Caco-2 (cell line): Measurements from ENCODE around the gene SMTN. TPM values are rescaled to one million over a fixed set of nuclear protein-coding genes. Genes with fewer than 3 reads are reported as not detected.

Experiments
- BruUV-seq: library from RNA; stranded (reverse); fragments of 400-500 nt; replicated peaks from 2 replicates; lab custom pipeline; 2021; lab: Mats Ljungman, UMichigan
- CTCF ChIA-PET: fragments of 300-600 bp; sonication (Branson Sonifier 250); formaldehyde crosslinking; loops from one replicate; lab custom pipeline; 2022; ENCODE audit warnings: antibody characterized with exemption; lab: Charles Lee
- POLR2A ChIA-PET: fragments of 300-600 bp; sonication (Branson Sonifier 250); formaldehyde crosslinking; loops from one replicate; lab custom pipeline; 2022; ENCODE audit warnings: antibody characterized with exemption; lab: Charles Lee
- DNase-seq, 2 experiments: peaks; one replicate each; pipeline versions ENCODE4 v3.0.0 to v3.0.0-alpha.2; 2020 to 2022
- H3K27me3 ChIP-seq: replicated peaks from 2 replicates; pipeline ENCODE4 v1.6.0; 2011; ENCODE audit warnings: low read length; ENCODE audit not compliant: control insufficient read depth, insufficient read depth
- H3K36me3 ChIP-seq: 2 replicates; pipeline ENCODE4 v1.5.1; 2011; ENCODE audit warnings: low read length; ENCODE audit not compliant: control insufficient read depth, insufficient read depth
- H3K4me1 ChIP-seq: fragments of 250-450 bp; sonication (Bioruptor Pico); 2 replicates; pipeline ENCODE4 v1.5.1; 2020; ENCODE audit warnings: mild to moderate bottlenecking
- H3K4me3 ChIP-seq: 2 replicates; pipeline ENCODE4 v1.5.1; 2011; ENCODE audit warnings: low read depth, mild to moderate bottlenecking, control low read depth, low read length
- H3K9me3 ChIP-seq: fragments of 250-450 bp; sonication (Bioruptor Pico); 2 replicates; pipeline ENCODE4 v1.5.1; 2020; ENCODE audit warnings: mild to moderate bottlenecking, moderate library complexity
- H3K27ac Mint-ChIP-seq: one replicate; pipeline ENCODE4 v1.8.0; 2022; ENCODE audit warnings: mixed read lengths; ENCODE audit not compliant: unreplicated experiment
- H3K27me3 Mint-ChIP-seq: one replicate; pipeline ENCODE4 v1.8.0; 2022; ENCODE audit warnings: mixed read lengths; ENCODE audit not compliant: insufficient read depth, unreplicated experiment
- H3K36me3 Mint-ChIP-seq: one replicate; pipeline ENCODE4 v1.8.0; 2022; ENCODE audit warnings: mild to moderate bottlenecking, mixed read lengths; ENCODE audit not compliant: insufficient read depth, unreplicated experiment
- H3K4me1 Mint-ChIP-seq: one replicate; pipeline ENCODE4 v1.8.0; 2022; ENCODE audit warnings: low read depth, mixed read lengths; ENCODE audit not compliant: unreplicated experiment
- H3K4me3 Mint-ChIP-seq: one replicate; pipeline ENCODE4 v1.8.0; 2022; ENCODE audit warnings: mild to moderate bottlenecking, moderate library complexity, mixed read lengths; ENCODE audit not compliant: unreplicated experiment
- H3K9me3 Mint-ChIP-seq: one replicate; pipeline ENCODE4 v1.8.0; 2022; ENCODE audit warnings: mixed read lengths; ENCODE audit not compliant: unreplicated experiment
- CTCF ChIP-seq, 2 experiments: fragments of 200-600 bp in 1 of 2; IDR thresholded peaks; 1 replicate in 1 of 2; 2 replicates in 1 of 2; pipeline versions ENCODE4 v1.5.1 to v1.8.0; 2011 to 2022; ENCODE audit warnings: antibody characterized with exemption in 1 of 2, control low read depth in 1 of 2, inconsistent platforms in 1 of 2, low read depth in 1 of 2, low read length in 1 of 2, mild to moderate bottlenecking in 1 of 2, moderate library complexity in 1 of 2; ENCODE audit not compliant: insufficient read depth in 1 of 2, severe bottlenecking in 1 of 2, unreplicated experiment in 1 of 2
- intact Hi-C: fragments of 100-400 bp; cut with micrococcal nuclease; formaldehyde crosslinking; loops from one replicate; pipeline ENCODE4 v1.10.0; 2022; ENCODE audit not compliant: unreplicated experiment
- total RNA-seq: library from RNA; stranded (reverse); gene quantifications from 2 replicates; pipeline ENCODE4 v1.2.3, GENCODE V29; 2022

Gene SMTN
- total RNA-seq, 1 experiment from 2014 or later, result 71.0 TPM

- BruUV-seq, result no TSS peak
These were observed 59.0 kb downstream of the SMTN start, which contains the start of gene PLA2G3 for GRCh38 chr22:31139866-31140716. Gene PLA2G3 (minus strand): TSS chr22:31140508. CDS start chr22:31140354, 154 bp downstream.

GRCh38 chr22:31140746-31141145, 59.6 kb downstream of the SMTN start:
- Mint-ChIP-seq H3K4me1 (no peaks in the 10 kb centered on the region), H3K4me3 (no peak overlapping the region), H3K36me3 (no peaks in the 10 kb centered on the region), H3K9me3 (no peaks in the 10 kb centered on the region), H3K27ac (no peak overlapping the region), H3K27me3 (peaks cover 3% of the 10 kb centered on the region)
- no peaks in the 10 kb centered on the region for H3K27me3 ChIP-seq
- CTCF ChIA-PET, result no interaction called here
- H3K36me3 ChIP-seq, result no peaks in the 10 kb centered on the region
- intact Hi-C loops, result loop anchor here (10.0 kb wide), 1 partner anchor 376 kb away; no protein-coding TSS in a partner anchor
- no peaks in the 10 kb centered on the region for H3K9me3 ChIP-seq
- no TSS peak for BruUV-seq
- no peak for TF ChIP-seq CTCF (IDR thresholded peaks at IDR 0.05; ENCODE audit: insufficient read depth in 1 of 2, low read depth in 1 of 2, low read length in 1 of 2, severe bottlenecking in 1 of 2, unreplicated experiment in 1 of 2)
- H3K4me1 ChIP-seq, result no peaks in the 10 kb centered on the region
- POLR2A ChIA-PET, result no interaction called here
- no peak for DNase-seq
- H3K4me3 ChIP-seq, result no peak overlapping the region

More at GRCh38 chr22:31139866-31140716, 59.0 kb downstream of the SMTN start, which contains the start of gene PLA2G3:
- Histone ChIP-seq H3K4me3 (no peak within 1 kb of the TSS), H3K4me1 (no peaks in the 10 kb centered on the region), H3K36me3 (no peaks in the 10 kb centered on the region), H3K9me3 (no peaks in the 10 kb centered on the region), H3K27me3 (no peaks in the 10 kb centered on the region)
- DNase-seq, result no peak
- H3K4me1 Mint-ChIP-seq, result no peaks in the 10 kb centered on the region
- H3K4me3 Mint-ChIP-seq, result no peak within 1 kb of the TSS
- H3K9me3 Mint-ChIP-seq, result no peaks in the 10 kb centered on the region
- H3K36me3 Mint-ChIP-seq, result no peaks in the 10 kb centered on the region
- POLR2A ChIA-PET, result no interaction called here
- peaks cover 3% of the 10 kb centered on the region for H3K27me3 Mint-ChIP-seq
- intact Hi-C loops, result loop anchor here (10.0 kb wide), 1 partner anchor 375 kb away; no protein-coding TSS in a partner anchor
- H3K27ac Mint-ChIP-seq, result no peak within 1 kb of the TSS
- CTCF ChIA-PET, result interaction anchor here (1.4 kb wide), 1 partner anchor 11 kb away, joined by 3 read pairs; no protein-coding TSS in a partner anchor
- no peak for TF ChIP-seq CTCF (IDR thresholded peaks at IDR 0.05; ENCODE audit: insufficient read depth in 1 of 2, low read depth in 1 of 2, low read length in 1 of 2, severe bottlenecking in 1 of 2, unreplicated experiment in 1 of 2)

GRCh38 chr22:31141551-31141950, 60.4 kb downstream of the SMTN start:
- H3K36me3 ChIP-seq, result no peaks in the 10 kb centered on the region
- Mint-ChIP-seq H3K27me3 (peaks cover 3% of the 10 kb centered on the region), H3K36me3 (no peaks in the 10 kb centered on the region), H3K9me3 (no peaks in the 10 kb centered on the region), H3K4me3 (no peak overlapping the region), H3K27ac (no peak overlapping the region), H3K4me1 (no peaks in the 10 kb centered on the region)
- no peaks in the 10 kb centered on the region for H3K9me3 ChIP-seq
- ChIA-PET CTCF (interaction anchor here (0.6 kb wide), 1 partner anchor 534 kb away, joined by 5 read pairs; the partner anchor contains the start of gene TCN2), POLR2A (no interaction called here)
- H3K27me3 ChIP-seq, result no peaks in the 10 kb centered on the region
- H3K4me1 ChIP-seq, result no peaks in the 10 kb centered on the region
- TF ChIP-seq CTCF (IDR thresholded peaks at IDR 0.05; ENCODE audit: insufficient read depth in 1 of 2, low read depth in 1 of 2, low read length in 1 of 2, severe bottlenecking in 1 of 2, unreplicated experiment in 1 of 2), result no peak
- no peak overlapping the region for H3K4me3 ChIP-seq
- no TSS peak for BruUV-seq
- DNase-seq, result no peak
- intact Hi-C loops, result loop anchor here (10.0 kb wide), 1 partner anchor 377 kb away; no protein-coding TSS in a partner anchor
